DOHH2 (cell line): ENCODE data around the gene FRRS1L.

Experiments
- H3F3A ChIP-seq: fragments of 200-600 bp; sonication (generic), shearing (Covaris generic); 2 replicates; pipeline ENCODE4 v1.6.0; 2016; ENCODE audit warnings: antibody characterized with exemption, mild to moderate bottlenecking; ENCODE audit not compliant: control insufficient read depth, insufficient read depth
- H3K27ac ChIP-seq: fragments of 200-600 bp; sonication (generic); 2 replicates; pipeline ENCODE4 v1.5.1; 2014; ENCODE audit warnings: low read depth, mild to moderate bottlenecking, low read length, moderate library complexity
- H3K27me3 ChIP-seq: fragments of 200-600 bp; sonication (generic); 2 replicates; pipeline ENCODE4 v1.6.1; 2014; ENCODE audit warnings: mild to moderate bottlenecking, low read length, mixed read lengths; ENCODE audit not compliant: control insufficient read depth
- H3K36me3 ChIP-seq: fragments of 200-600 bp; sonication (generic); 2 replicates; pipeline ENCODE4 v1.6.1; 2014; ENCODE audit warnings: mild to moderate bottlenecking, low read length, moderate library complexity, mixed read lengths; ENCODE audit not compliant: control insufficient read depth
- H3K4me1 ChIP-seq: fragments of 200-600 bp; sonication (generic); 2 replicates; pipeline ENCODE4 v1.6.1; 2014; ENCODE audit warnings: mild to moderate bottlenecking, low read length, mixed read lengths; ENCODE audit not compliant: control insufficient read depth
- H3K4me2 ChIP-seq: fragments of 200-600 bp; sonication (generic); 2 replicates; pipeline ENCODE4 v1.6.0; 2014; ENCODE audit warnings: mild to moderate bottlenecking, low read length, moderate library complexity
- H3K4me3 ChIP-seq: fragments of 200-600 bp; sonication (generic); 2 replicates; pipeline ENCODE4 v1.5.1; 2014; ENCODE audit warnings: mild to moderate bottlenecking, low read length, mixed read lengths
- H3K79me2 ChIP-seq: fragments of 200-600 bp; sonication (generic); 2 replicates; pipeline ENCODE4 v1.6.1; 2014; ENCODE audit warnings: mild to moderate bottlenecking, low read length, mixed read lengths; ENCODE audit not compliant: control insufficient read depth
- H3K9me2 ChIP-seq: fragments of 200-600 bp; sonication (generic); replicated peaks from 2 replicates; pipeline ENCODE4 v1.6.1; 2014; ENCODE audit warnings: mild to moderate bottlenecking, low read length, mixed read lengths; ENCODE audit not compliant: control insufficient read depth
- H3K9me3 ChIP-seq: fragments of 200-600 bp; sonication (generic); 2 replicates; pipeline ENCODE4 v1.6.1; 2014; ENCODE audit warnings: antibody characterized with exemption, low read length, mixed read lengths; ENCODE audit not compliant: control insufficient read depth, insufficient read depth
- H4K20me1 ChIP-seq: fragments of 200-600 bp; sonication (generic); 2 replicates; pipeline ENCODE4 v1.6.0; 2014; ENCODE audit warnings: low read depth, mild to moderate bottlenecking, antibody characterized with exemption, low read length, moderate library complexity; ENCODE audit not compliant: control insufficient read depth, insufficient read depth
- CTCF ChIP-seq: fragments of 200-600 bp; sonication (generic); IDR thresholded peaks from one replicate; pipeline ENCODE4 v1.5.1; 2014; ENCODE audit warnings: antibody characterized with exemption, mild to moderate bottlenecking, low read depth, low read length; ENCODE audit not compliant: poor library complexity, severe bottlenecking
- EZH2phosphoT487 ChIP-seq: fragments of 200-600 bp; sonication (generic); IDR thresholded peaks from 2 replicates; pipeline ENCODE4 v1.6.1; 2017; ENCODE audit warnings: borderline replicate concordance, mild to moderate bottlenecking, antibody characterized with exemption, low read length, moderate library complexity, mixed read lengths

FRRS1L gene

GRCh38 chr9:109098960-109099308 is 68.1 kb downstream of the FRRS1L start:
- Histone ChIP-seq H4K20me1 (peaks cover 10% of the 10 kb centered on the region; the same call in 1 of the 2 replicates), H3K9me3 (peaks cover 3% of the 10 kb centered on the region; the same call in 1 of the 2 replicates), H3K27me3 (no peaks in the 10 kb centered on the region), H3K79me2 (peaks cover 98% of the 10 kb centered on the region), H3F3A (no peaks in the 10 kb centered on the region), H3K36me3 (peaks cover 83% of the 10 kb centered on the region), H3K4me3 (no peak overlapping the region), H3K4me2 (no peak overlapping the region), H3K4me1 (peaks cover 18% of the 10 kb centered on the region), H3K27ac (no peak overlapping the region), H3K9me2 (no peaks in the 10 kb centered on the region)
- TF ChIP-seq EZH2phosphoT487 (no peak), CTCF (no peak)

DNA sequence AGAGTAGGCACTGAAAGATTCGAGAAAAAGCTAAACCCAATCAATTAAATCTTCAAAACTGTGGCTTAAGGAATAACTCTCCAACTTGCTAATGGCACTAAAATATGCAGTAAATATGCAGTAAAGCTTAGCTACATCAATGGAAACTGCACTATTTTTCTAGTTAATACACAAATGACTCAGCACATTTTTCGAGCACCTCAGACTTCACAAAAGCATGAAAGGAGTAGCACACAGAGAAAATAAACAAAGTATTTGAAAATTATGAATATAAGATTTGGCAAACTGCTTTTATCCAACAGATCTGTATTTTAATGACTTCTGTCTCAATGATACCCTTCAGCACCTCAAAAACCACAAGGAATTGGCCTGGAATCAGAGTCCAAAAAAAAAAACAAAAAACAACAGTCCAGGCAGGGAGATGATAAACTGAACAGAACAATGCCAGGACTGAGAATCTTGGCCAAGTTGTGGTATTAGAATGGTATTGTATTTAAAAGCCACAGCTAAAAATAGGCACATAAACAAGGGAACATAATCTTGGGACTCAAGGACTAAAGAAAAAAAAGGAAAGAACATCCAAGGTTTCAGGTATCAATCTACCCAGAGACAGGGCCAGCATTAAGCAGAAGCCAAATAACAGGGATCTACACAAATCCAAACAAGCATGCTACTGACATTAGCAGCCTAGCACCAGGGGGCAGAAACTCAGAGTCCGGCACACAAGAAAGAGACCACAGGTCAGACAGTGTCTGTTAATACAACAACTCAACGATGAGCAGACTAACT is 68.7 kb downstream of the FRRS1L start:
- no peaks in the 10 kb centered on the region for H3K9me2 ChIP-seq
- peaks cover 10% of the 10 kb centered on the region; the same call in 1 of the 2 replicates for H4K20me1 ChIP-seq
- H3K4me2 ChIP-seq, result no peak overlapping the region
- H3K27me3 ChIP-seq, result no peaks in the 10 kb centered on the region
- H3K36me3 ChIP-seq, result peaks cover 83% of the 10 kb centered on the region
- peaks cover 3% of the 10 kb centered on the region; the same call in 1 of the 2 replicates for H3K9me3 ChIP-seq
- H3K27ac ChIP-seq, result no peak overlapping the region
- H3K4me1 ChIP-seq, result peaks cover 14% of the 10 kb centered on the region
- H3K4me3 ChIP-seq, result no peak overlapping the region
- H3F3A ChIP-seq, result no peaks in the 10 kb centered on the region
- no peak for TF ChIP-seq CTCF
- no peak for TF ChIP-seq EZH2phosphoT487
- H3K79me2 ChIP-seq, result peaks cover 98% of the 10 kb centered on the region

DNA sequence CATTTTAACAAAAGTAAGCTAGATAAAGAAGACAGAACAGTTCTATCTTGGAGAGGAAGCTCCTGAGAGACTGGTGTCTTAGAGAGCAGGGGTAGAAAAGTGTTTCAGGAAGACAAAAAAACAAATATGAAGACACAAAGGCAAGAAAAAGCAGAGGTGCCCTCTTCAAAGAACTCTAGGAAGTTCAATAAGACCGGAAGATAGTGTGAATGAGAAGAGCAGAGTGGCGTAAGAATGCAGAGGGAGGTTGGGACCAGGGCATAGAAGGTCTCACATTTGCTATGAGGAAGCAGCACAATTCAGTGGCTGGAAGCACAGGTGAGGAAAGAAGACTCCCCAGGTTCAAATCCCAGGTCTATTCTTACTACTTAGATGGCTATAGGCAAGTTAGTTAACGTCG is 69.9 kb downstream of the FRRS1L start:
- H3K4me2 ChIP-seq, result no peak overlapping the region
- H4K20me1 ChIP-seq, result peaks cover 5% of the 10 kb centered on the region; the same call in 1 of the 2 replicates
- H3K4me3 ChIP-seq, result no peak overlapping the region
- H3K36me3 ChIP-seq, result peaks cover 84% of the 10 kb centered on the region
- no peaks in the 10 kb centered on the region for H3K27me3 ChIP-seq
- H3K4me1 ChIP-seq, result peaks cover 3% of the 10 kb centered on the region; the same call in 1 of the 2 replicates
- no peak overlapping the region for H3K27ac ChIP-seq
- no peaks in the 10 kb centered on the region for H3K9me2 ChIP-seq
- no peaks in the 10 kb centered on the region for H3F3A ChIP-seq
- no peaks in the 10 kb centered on the region for H3K9me3 ChIP-seq
- peaks cover 87% of the 10 kb centered on the region for H3K79me2 ChIP-seq
- TF ChIP-seq EZH2phosphoT487, result no peak
- TF ChIP-seq CTCF, result no peak
